Ureter (tissue), 1 donor: ENCODE results near the gene ZNF782. TPM values are rescaled to one million over a fixed set of nuclear protein-coding genes. Genes with fewer than 3 reads are reported as not detected.
A peak's percentile ranks its signal among the peaks of the same experiment; 100 is the strongest.
"Not testable (repeated sequence)": the region's sequence is repeated elsewhere in the genome, so short reads cannot be mapped to it uniquely, and the experiment has no call there.

Source experiments
- DNase-seq: peaks from one replicate; pipeline ENCODE4 v3.0.0-alpha.2; 2020; ENCODE audit warnings: low spot score
- total RNA-seq: library from RNA; stranded (reverse); gene quantifications from one replicate; pipeline ENCODE4 v1.2.4, GENCODE V29; 2023
- donor health status: DM: yes; HTN: yes; CAD: no.

ZNF782 gene
- total RNA-seq, 1 donor from 2014 or later: 10.6 TPM

GRCh38 chr9:96854651-96855273 lies 448 bp upstream of the ZNF782 start:
- DNase-seq: no peak

DNA sequence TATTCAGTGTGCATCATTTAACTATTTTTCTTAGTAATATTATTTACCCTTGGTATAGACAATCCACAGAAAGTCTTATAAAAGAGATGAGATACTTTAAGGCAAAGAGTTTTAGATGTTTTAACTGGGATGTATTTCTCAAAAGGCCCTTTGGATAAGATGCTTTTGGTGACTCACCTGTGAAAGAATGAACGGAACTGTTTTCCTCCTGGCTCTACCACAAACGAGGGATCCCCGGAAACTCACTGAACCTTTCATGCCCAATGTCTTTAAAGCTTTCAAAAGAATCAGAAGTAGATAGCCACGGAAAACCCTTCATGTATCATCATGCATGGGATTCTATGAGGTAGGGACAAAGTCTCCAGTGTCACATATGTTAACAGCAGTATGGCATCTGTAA lies 1.6 kb downstream of the ZNF782 start:
- DNase-seq: no peak

DNA sequence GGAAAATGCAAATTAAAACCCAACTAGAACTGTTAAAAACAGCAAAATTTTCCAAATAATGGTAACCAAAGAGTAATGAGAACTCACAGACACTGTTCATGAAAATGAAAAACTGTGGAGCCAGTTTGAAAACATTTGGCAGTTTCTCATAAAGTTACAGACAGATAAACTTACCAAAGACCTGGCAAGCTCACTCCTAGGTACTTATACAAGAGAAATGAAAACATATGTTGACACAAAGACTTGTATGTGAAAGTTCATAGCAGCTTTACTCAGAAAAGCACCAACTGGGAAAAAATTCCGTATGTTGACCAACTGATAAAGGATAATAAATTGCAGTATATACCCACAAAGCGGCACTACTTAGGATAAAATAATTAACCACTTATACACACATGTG lies 10.3 kb downstream of the ZNF782 start:
- DNase-seq: no peak

- DNase-seq: no peak
These were observed 35.8 kb downstream of the ZNF782 start for GRCh38 chr9:96818533-96818932.

GRCh38 chr9:96817973-96818372 lies 36.3 kb downstream of the ZNF782 start:
- no peak for DNase-seq

- no peak for DNase-seq
These were observed 40.7 kb downstream of the ZNF782 start for GRCh38 chr9:96813607-96814006.

- not testable (repeated sequence) for DNase-seq
These were observed 55.4 kb downstream of the ZNF782 start for GRCh38 chr9:96798959-96799358.

GRCh38 chr9:96784021-96784420 lies 70.3 kb downstream of the ZNF782 start:
- DNase-seq: no peak

DNA sequence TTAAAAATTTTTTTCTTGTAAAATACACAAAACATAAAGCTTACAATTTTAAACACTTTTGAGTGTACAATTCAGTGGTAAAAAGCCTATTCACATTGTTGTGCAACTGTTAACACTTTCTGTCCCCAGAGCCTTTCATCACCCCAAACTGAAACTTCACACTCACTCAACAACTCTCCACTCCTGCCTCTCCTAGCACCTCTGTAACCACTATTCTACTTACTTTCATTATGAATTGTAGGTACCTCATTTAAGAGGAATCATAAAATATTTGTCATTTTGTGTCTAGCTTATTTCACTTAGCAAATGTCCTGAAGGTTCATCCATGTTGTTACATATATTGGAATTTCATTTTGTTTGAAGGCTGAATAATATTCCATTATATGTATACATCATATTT lies 72.1 kb downstream of the ZNF782 start:
- no peak for DNase-seq

- DNase-seq: no peak
These were observed 72.8 kb downstream of the ZNF782 start for GRCh38 chr9:96781552-96781951.

GRCh38 chr9:96779089-96779488 lies 75.2 kb downstream of the ZNF782 start:
- DNase-seq: no peak

DNA sequence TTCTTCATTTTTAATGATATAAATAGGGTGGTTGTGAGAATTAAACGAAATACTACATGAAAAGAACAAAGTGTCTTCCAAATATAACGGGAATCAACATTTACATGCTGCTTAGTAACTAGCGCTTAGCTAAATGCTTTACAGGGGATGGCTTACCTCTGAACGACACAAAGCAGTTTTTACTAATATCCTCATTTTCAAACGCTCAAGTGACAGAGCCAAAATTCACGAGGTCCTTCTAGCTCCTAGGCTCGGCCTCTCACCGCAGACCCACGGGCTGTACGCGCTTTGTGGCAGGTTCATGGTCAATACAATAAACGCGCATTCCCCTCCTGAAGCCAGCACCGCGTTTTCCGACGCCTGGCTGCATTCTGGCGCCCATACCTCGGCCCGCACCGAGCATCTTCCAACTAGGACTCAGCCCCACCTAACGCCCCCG lies 76.9 kb downstream of the ZNF782 start:
- DNase-seq: peak; percentile 45

DNA sequence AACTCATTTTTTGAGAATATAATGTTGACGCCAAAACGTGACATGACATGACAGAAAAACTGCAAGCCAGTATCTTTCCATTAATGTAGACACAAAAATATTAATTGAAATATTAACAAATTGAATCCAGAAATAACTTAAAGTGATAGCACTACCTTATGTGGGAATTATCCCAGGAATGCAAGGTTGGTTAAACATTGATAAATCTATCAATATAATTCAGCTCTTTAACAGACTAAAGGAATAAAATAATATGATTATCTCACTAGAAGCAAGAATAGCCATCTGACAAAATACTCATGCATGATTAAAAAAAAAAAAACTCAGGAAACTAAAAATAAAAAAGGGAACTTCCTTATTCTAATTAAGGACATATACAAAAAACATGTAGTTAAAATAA lies 83.2 kb downstream of the ZNF782 start:
- DNase-seq: no peak

DNA sequence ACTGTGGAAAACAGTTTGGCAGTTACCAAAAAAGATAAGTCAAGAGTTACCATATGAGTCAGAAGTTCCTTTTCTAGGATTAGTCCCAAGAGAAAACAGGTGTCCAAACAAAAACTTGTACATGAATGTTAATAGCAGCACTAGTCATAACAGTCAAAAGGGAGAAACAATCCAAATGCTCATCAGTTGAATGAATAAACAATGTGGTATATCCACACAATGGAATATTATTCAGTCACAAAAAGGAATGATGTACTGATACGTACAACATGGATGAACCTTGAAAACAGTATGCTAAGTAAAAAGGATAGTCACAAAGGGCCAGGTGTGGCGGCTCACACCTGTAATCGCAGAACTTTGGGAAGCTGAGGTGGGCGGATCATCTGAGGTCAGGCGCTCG lies 84.3 kb downstream of the ZNF782 start:
- no peak for DNase-seq

Other genes with a start within 250 kb of the ZNF782 start
- gene CDC14B, start 234.7 kb downstream of the ZNF782 start, total RNA-seq: 42.0 TPM
- gene PRXL2C, start 199.2 kb downstream of the ZNF782 start, total RNA-seq: 14.0 TPM
- 21.3 TPM for gene ZNF510, start 76.4 kb downstream of the ZNF782 start, total RNA-seq
- gene NUTM2G, start 74.3 kb upstream of the ZNF782 start, total RNA-seq: not detected
- gene CTSV, start 184.6 kb upstream of the ZNF782 start, total RNA-seq: not detected